SK-N-SH (cell line): ENCODE data around the gene EVPL.

Experiments
- CHD2 ChIP-seq: fragments of 150-350 bp; IDR thresholded peaks from 2 replicates; pipeline ENCODE4 v1.6.1; 2018; ENCODE audit warnings: low read length; ENCODE audit not compliant: partially characterized antibody
- CTCF ChIP-seq: fragments of 200-600 bp; sonication (generic); IDR thresholded peaks from 2 replicates; pipeline ENCODE4 v1.6.1; 2017; ENCODE audit warnings: antibody characterized with exemption, mild to moderate bottlenecking, moderate library complexity
- ELF1 ChIP-seq: IDR thresholded peaks from 2 replicates; pipeline ENCODE4 v1.4.0; 2012
- EP300 ChIP-seq, 2 experiments: IDR thresholded peaks; 2 replicates each; pipeline versions ENCODE4 v1.4.0 to v1.6.1; 2012; ENCODE audit warnings: borderline replicate concordance in 1 of 2, low read depth in 1 of 2, low read length in 1 of 2
- EZH2phosphoT487 ChIP-seq: fragments of 200-600 bp; sonication (generic); IDR thresholded peaks from 2 replicates; pipeline ENCODE4 v1.6.1; 2017; ENCODE audit warnings: low read depth, mixed run types, mild to moderate bottlenecking, antibody characterized with exemption, moderate library complexity, borderline replicate concordance
- IRF3 ChIP-seq: fragments of 150-350 bp; IDR thresholded peaks from 2 replicates; pipeline ENCODE4 v1.6.1; 2016; ENCODE audit warnings: mild to moderate bottlenecking, low read depth, low read length
- RFX5 ChIP-seq: IDR thresholded peaks from 2 replicates; pipeline ENCODE4 v1.6.1; 2012; ENCODE audit warnings: mild to moderate bottlenecking, improper control_type of control experiment, low read length
- TEAD4 ChIP-seq: IDR thresholded peaks from 2 replicates; pipeline ENCODE4 v1.4.0; 2012; ENCODE audit warnings: mild to moderate bottlenecking, borderline replicate concordance; ENCODE audit not compliant: insufficient read depth
- YY1 ChIP-seq: IDR thresholded peaks from 2 replicates; pipeline ENCODE4 v1.4.0; 2012; ENCODE audit warnings: low read depth, mild to moderate bottlenecking

GRCh38 chr17:76007850-76008165 is 19.3 kb downstream of the EVPL start:
- TF ChIP-seq CTCF (no peak), TEAD4 (no peak), IRF3 (no peak), CHD2 (no peak), EZH2phosphoT487 (no peak), RFX5 (no peak), YY1 (no peak), EP300 (IDR thresholded peaks at IDR 0.05; ENCODE audit: borderline replicate concordance in 1 of 2, low read depth in 1 of 2, low read length in 1 of 2) (no peak), ELF1 (no peak)
